GM23338 (cell line): ENCODE measurements around the gene CRNKL1. TPM values are rescaled to one million over a fixed set of nuclear protein-coding genes. Genes with fewer than 3 reads are reported as not detected.

Experiments
- ATAC-seq: fragments of 200-7000 bp; cut with Tn5 transposase; 3 replicates; pipeline ENCODE4 v1.9.1; 2020
- DNase-seq: peaks from one replicate; pipeline ENCODE4 v3.0.0-alpha.2; 2015; ENCODE audit warnings: low spot score
- H2AFZ ChIP-seq: fragments of 200-600 bp; sonication (generic); 2 replicates; pipeline ENCODE4 v1.8.0; 2016; ENCODE audit warnings: antibody characterized with exemption, mild to moderate bottlenecking, moderate library complexity
- H3F3A ChIP-seq: fragments of 200-600 bp; sonication (generic); replicated peaks from 2 replicates; pipeline ENCODE4 v1.8.0; 2017; ENCODE audit warnings: antibody characterized with exemption, mixed run types, low read depth
- H3K27ac ChIP-seq: fragments of 200-600 bp; sonication (generic); 2 replicates; pipeline ENCODE4 v1.6.1; 2016; ENCODE audit warnings: low read depth
- H3K27me3 ChIP-seq: fragments of 200-600 bp; sonication (generic); 2 replicates; pipeline ENCODE4 v1.8.0; 2016; ENCODE audit warnings: mild to moderate bottlenecking, mixed run types, moderate library complexity; ENCODE audit not compliant: insufficient read depth
- H3K36me3 ChIP-seq: fragments of 200-600 bp; sonication (generic); 2 replicates; pipeline ENCODE4 v1.8.0; 2016; ENCODE audit warnings: mild to moderate bottlenecking; ENCODE audit not compliant: insufficient read depth
- H3K4me1 ChIP-seq: fragments of 200-600 bp; sonication (generic); 2 replicates; pipeline ENCODE4 v1.8.0; 2016; ENCODE audit warnings: mild to moderate bottlenecking, moderate library complexity; ENCODE audit not compliant: insufficient read depth
- H3K4me2 ChIP-seq: fragments of 200-600 bp; sonication (generic); 2 replicates; pipeline ENCODE4 v1.7.1; 2017; ENCODE audit warnings: mixed run types
- H3K4me3 ChIP-seq: fragments of 200-600 bp; sonication (generic); 2 replicates; pipeline ENCODE4 v1.6.1; 2016; ENCODE audit warnings: mixed run types
- H3K79me2 ChIP-seq: fragments of 200-600 bp; sonication (generic); replicated peaks from 2 replicates; pipeline ENCODE4 v1.8.0; 2017; ENCODE audit warnings: mild to moderate bottlenecking; ENCODE audit not compliant: insufficient read depth
- H3K9me2 ChIP-seq: fragments of 200-600 bp; sonication (generic); 2 replicates; pipeline ENCODE4 v1.8.0; 2017; ENCODE audit not compliant: insufficient read depth
- H4K20me1 ChIP-seq: fragments of 200-600 bp; sonication (generic); replicated peaks from 2 replicates; pipeline ENCODE4 v1.8.0; 2017; ENCODE audit warnings: mild to moderate bottlenecking; ENCODE audit not compliant: insufficient read depth
- H3K27ac Mint-ChIP-seq: 2 replicates; pipeline ENCODE4 v1.8.0; 2020; ENCODE audit warnings: inconsistent platforms, mild to moderate bottlenecking, moderate library complexity, mixed read lengths
- H3K27me3 Mint-ChIP-seq: 3 replicates; pipeline ENCODE4 v1.8.0; 2022; ENCODE audit warnings: low read depth, mild to moderate bottlenecking, moderate library complexity, mixed read lengths, inconsistent platforms; ENCODE audit not compliant: insufficient read depth, poor library complexity
- H3K36me3 Mint-ChIP-seq: 3 replicates; pipeline ENCODE4 v1.8.0; 2021; ENCODE audit warnings: low read depth, mild to moderate bottlenecking, inconsistent platforms, moderate library complexity, mixed read lengths
- H3K4me1 Mint-ChIP-seq: 3 replicates; pipeline ENCODE4 v1.8.0; 2020; ENCODE audit warnings: mild to moderate bottlenecking, inconsistent platforms, mixed read lengths
- H3K4me3 Mint-ChIP-seq: 3 replicates; pipeline ENCODE4 v1.8.0; 2021; ENCODE audit warnings: moderate library complexity, mild to moderate bottlenecking, inconsistent platforms, mixed read lengths
- H3K9me3 Mint-ChIP-seq: 3 replicates; pipeline ENCODE4 v1.8.0; 2020; ENCODE audit warnings: moderate library complexity, mild to moderate bottlenecking, inconsistent platforms, mixed read lengths
- CREB1 ChIP-seq: fragments of 250-450 bp; sonication (Bioruptor Pico); IDR thresholded peaks from 2 replicates; pipeline ENCODE4 v1.5.0; 2020; ENCODE audit warnings: low read depth, mild to moderate bottlenecking, moderate library complexity
- CTCF ChIP-seq, 2 experiments: fragments of 200-600 bp in 1 of 2; sonication (generic) in 1 of 2; conservative IDR thresholded peaks; 2 replicates each; pipeline versions ENCODE4 v1.5.1 to v1.6.1; 2016 to 2017; ENCODE audit warnings: antibody characterized with exemption in 2 of 2, low read depth in 2 of 2, mild to moderate bottlenecking in 2 of 2, moderate library complexity in 1 of 2
- ETS1 ChIP-seq: IDR thresholded peaks from 2 replicates; pipeline ENCODE4 v1.6.1; 2016; ENCODE audit warnings: antibody characterized with exemption
- EZH2 ChIP-seq: fragments of 200-600 bp; sonication (generic); IDR thresholded peaks from one replicate; pipeline ENCODE4 v1.8.0; 2017; ENCODE audit warnings: antibody characterized with exemption, mild to moderate bottlenecking, low read depth; ENCODE audit not compliant: unreplicated experiment
- JUNB ChIP-seq: IDR thresholded peaks from one replicate; pipeline ENCODE4 v1.6.1; 2016; ENCODE audit warnings: antibody characterized with exemption; ENCODE audit not compliant: unreplicated experiment
- NANOG ChIP-seq: IDR thresholded peaks from 2 replicates; pipeline ENCODE4 v1.6.1; 2016; ENCODE audit warnings: antibody characterized with exemption, borderline replicate concordance
- REST ChIP-seq: IDR thresholded peaks from one replicate; pipeline ENCODE4 v1.6.1; 2018; ENCODE audit warnings: antibody characterized with exemption; ENCODE audit not compliant: unreplicated experiment
- STAT1 ChIP-seq: IDR thresholded peaks from one replicate; pipeline ENCODE4 v1.6.1; 2016; ENCODE audit warnings: antibody characterized with exemption; ENCODE audit not compliant: unreplicated experiment
- ZNF331 ChIP-seq: fragments of 250-450 bp; sonication (Bioruptor Pico); IDR thresholded peaks from 2 replicates; pipeline ENCODE4 v1.5.0; 2020; ENCODE audit warnings: low read depth, mild to moderate bottlenecking, moderate library complexity
- ZNF462 ChIP-seq: fragments of 250-450 bp; sonication (Bioruptor Pico); IDR thresholded peaks from 2 replicates; pipeline ENCODE4 v1.5.0; 2020; ENCODE audit warnings: mild to moderate bottlenecking, moderate library complexity
- polyA plus RNA-seq: library from polyadenylated mRNA; unstranded; fragments of >200 nt; fragmentation: Nextera tagmentation; extraction: Ambion mirVana; gene quantifications from 2 replicates; pipeline ENCODE4 v1.2.1, GENCODE V29; 2016
- total RNA-seq: library from RNA; depleted of rRNA; stranded (reverse); fragments of >200 nt; shearing (Covaris generic); gene quantifications from 2 replicates; pipeline ENCODE4 v1.2.3, GENCODE V29; 2014

CRNKL1 gene
- total and polyA plus RNA-seq, 2 experiments from 2014 or later = 24.2 to 27.2 TPM

- TF ChIP-seq ZNF462 (CRISPR knock-in tag) = no peak
- no peak for TF ChIP-seq CTCF (conservative IDR thresholded peaks at IDR 0.05; ENCODE audit: low read depth in 2 of 2)
These were observed 34.5 kb downstream of the CRNKL1 start (continued) for GRCh38 chr20:20017844-20018185.

GRCh38 chr20:20017001-20017843 lies 35.0 kb downstream of the CRNKL1 start, which contains the start of gene NAA20:
NAA20 (plus strand) TSS chr20:20017362; CDS start chr20:20017397, 35 bp downstream.
- H2AFZ ChIP-seq = peak within 1 kb of the TSS; percentile 97
- H3K79me2 ChIP-seq = peaks cover 44% of the 10 kb centered on the region
- H3K4me1 ChIP-seq = peaks cover 9% of the 10 kb centered on the region
- H3K27me3 ChIP-seq = no peaks in the 10 kb centered on the region
- peaks cover 11% of the 10 kb centered on the region for H4K20me1 ChIP-seq
- H3K4me3 ChIP-seq = peak within 1 kb of the TSS; percentile 87
- H3K27me3 Mint-ChIP-seq = peaks cover 13% of the 10 kb centered on the region
- H3K36me3 Mint-ChIP-seq = peaks cover 5% of the 10 kb centered on the region; the same call in 2 of the 3 replicates
- H3K27ac ChIP-seq = no peak within 1 kb of the TSS; the same call in 1 of the 2 replicates
- no peaks in the 10 kb centered on the region for H3K9me2 ChIP-seq
- ATAC-seq = peak; percentile 96
- H3K4me3 Mint-ChIP-seq = peak within 1 kb of the TSS; percentile 90
- H3F3A ChIP-seq = no peaks in the 10 kb centered on the region
- H3K4me2 ChIP-seq = peak within 1 kb of the TSS; percentile 96
- DNase-seq = peak; percentile 97
- peak within 1 kb of the TSS; percentile 86 for H3K27ac Mint-ChIP-seq
- H3K36me3 ChIP-seq = no peaks in the 10 kb centered on the region
- peaks cover 25% of the 10 kb centered on the region for H3K4me1 Mint-ChIP-seq
- H3K9me3 Mint-ChIP-seq = no peaks in the 10 kb centered on the region
- TF ChIP-seq CREB1 (CRISPR knock-in tag) (peak; percentile 48; the same call in 1 of the 2 replicates), JUNB (no peak), ETS1 (peak; percentile 65; the same call in 1 of the 2 replicates), ZNF331 (no peak), NANOG (no peak), STAT1 (no peak), REST (no peak), EZH2 (no peak)
